SU-DHL-6 (cell line): ENCODE results near the gene PTPRN2.

Experiments used
- CTCF ChIP-seq: fragments of 200-600 bp; sonication (generic); IDR thresholded peaks from one replicate; pipeline ENCODE4 v1.5.1; 2017; ENCODE audit warnings: antibody characterized with exemption, mild to moderate bottlenecking, low read length, moderate library complexity; ENCODE audit not compliant: insufficient read depth, poor library complexity, severe bottlenecking
- EZH2phosphoT487 ChIP-seq: fragments of 200-600 bp; sonication (generic), shearing (Covaris generic); conservative IDR thresholded peaks from 2 replicates; pipeline ENCODE4 v1.6.1; 2018; ENCODE audit warnings: mild to moderate bottlenecking, antibody characterized with exemption, low read length, moderate library complexity, mixed read lengths

GRCh38 chr7:158404031-158404761, 183.4 kb downstream of the PTPRN2 start:
- TF ChIP-seq CTCF (no peak), EZH2phosphoT487 (no peak)
